ENCODE data around the gene PI16. TPM values are rescaled to one million over a fixed set of nuclear protein-coding genes. Genes with fewer than 3 reads are reported as not detected.

PI16 gene
- total and polyA plus RNA-seq, 2 experiments from 2014 or later, result 0.50 TPM; not detected in 1

DNA sequence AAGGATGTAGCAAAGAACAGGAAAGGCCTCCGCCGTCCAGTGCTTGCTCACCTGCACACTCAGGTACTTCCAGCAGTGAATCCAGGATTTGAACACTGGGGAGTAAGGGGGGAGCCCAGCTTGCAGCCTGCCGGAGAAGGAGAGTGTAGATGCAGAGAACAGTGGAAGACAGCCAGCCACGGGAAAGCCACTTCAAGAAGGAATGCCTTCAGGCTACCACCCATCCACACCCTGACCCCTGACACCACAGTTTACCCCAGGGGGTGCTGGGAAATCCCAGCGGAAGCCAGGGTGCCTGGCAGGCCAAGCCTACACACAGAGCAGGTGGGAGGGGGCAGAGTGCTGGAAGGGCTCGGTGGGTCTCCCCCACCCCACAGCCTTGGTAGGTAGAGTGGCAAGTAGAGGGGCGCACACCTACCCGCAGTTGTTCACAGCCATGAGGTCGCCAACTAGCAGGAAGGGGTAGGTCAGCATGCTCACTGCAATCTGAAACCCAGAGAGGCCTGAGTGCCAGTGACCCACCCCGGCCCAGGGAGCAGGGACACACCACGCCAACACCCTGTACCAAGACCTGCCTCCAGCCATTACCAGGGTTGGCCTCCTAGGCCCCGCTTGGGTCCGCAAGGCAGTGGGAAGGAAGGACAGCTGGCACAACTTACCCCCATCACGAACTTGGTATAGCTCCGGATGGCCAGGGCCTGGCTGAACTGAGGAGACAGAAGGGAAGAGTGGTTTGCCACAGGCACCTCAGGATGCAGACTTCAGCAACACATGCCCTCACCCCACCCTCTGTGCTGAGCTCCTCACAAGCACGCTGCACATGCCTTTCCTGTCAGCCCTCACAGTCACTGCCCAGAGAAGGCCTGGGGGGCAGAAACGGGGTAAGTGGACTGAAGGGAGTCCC, 15.7 kb downstream of the PI16 start:
- Mint-ChIP-seq H3K27me3 (ENCODE audit: insufficient read depth, low read depth, poor library complexity) (peaks cover 2% of the 10 kb centered on the region), H3K4me3 (no peak overlapping the region), H3K36me3 (ENCODE audit: low read depth) (peaks cover 83% of the 10 kb centered on the region), H3K27ac (peak overlapping the region; percentile 62; the same call in 1 of the 2 replicates), H3K4me1 (no peaks in the 10 kb centered on the region), H3K9me3 (no peaks in the 10 kb centered on the region)
- H3K27ac ChIP-seq (ENCODE audit: low read depth), result no peak overlapping the region
- DNase-seq (ENCODE audit: low spot score) (no peak), ATAC-seq (no peak)
- H3K27me3 ChIP-seq (ENCODE audit: insufficient read depth), result no peaks in the 10 kb centered on the region
- H3F3A ChIP-seq (replicated peaks; ENCODE audit: low read depth), result no peaks in the 10 kb centered on the region; the same call in 1 of the 2 replicates
- no peaks in the 10 kb centered on the region for H3K9me2 ChIP-seq (ENCODE audit: insufficient read depth)
- H4K20me1 ChIP-seq (replicated peaks; ENCODE audit: insufficient read depth), result peaks cover 3% of the 10 kb centered on the region
- TF ChIP-seq JUNB (IDR thresholded peaks at IDR 0.05; ENCODE audit: unreplicated experiment) (no peak), POLR2AphosphoS5 (IDR thresholded peaks at IDR 0.05; ENCODE audit: low read depth) (no peak), EZH2 (IDR thresholded peaks at IDR 0.05; ENCODE audit: low read depth, unreplicated experiment) (no peak), STAT1 (IDR thresholded peaks at IDR 0.05; ENCODE audit: unreplicated experiment) (no peak), ZNF114 (CRISPR knock-in tag; IDR thresholded peaks at IDR 0.05) (no peak), CREB1 (CRISPR knock-in tag; IDR thresholded peaks at IDR 0.05; ENCODE audit: low read depth) (no peak), NANOG (IDR thresholded peaks at IDR 0.05; ENCODE audit: borderline replicate concordance) (no peak), ZNF331 (CRISPR knock-in tag; IDR thresholded peaks at IDR 0.05; ENCODE audit: low read depth) (no peak), EZH2phosphoT487 (IDR thresholded peaks at IDR 0.05; ENCODE audit: unreplicated experiment) (no peak)
- TF ChIP-seq, protein P1, sequence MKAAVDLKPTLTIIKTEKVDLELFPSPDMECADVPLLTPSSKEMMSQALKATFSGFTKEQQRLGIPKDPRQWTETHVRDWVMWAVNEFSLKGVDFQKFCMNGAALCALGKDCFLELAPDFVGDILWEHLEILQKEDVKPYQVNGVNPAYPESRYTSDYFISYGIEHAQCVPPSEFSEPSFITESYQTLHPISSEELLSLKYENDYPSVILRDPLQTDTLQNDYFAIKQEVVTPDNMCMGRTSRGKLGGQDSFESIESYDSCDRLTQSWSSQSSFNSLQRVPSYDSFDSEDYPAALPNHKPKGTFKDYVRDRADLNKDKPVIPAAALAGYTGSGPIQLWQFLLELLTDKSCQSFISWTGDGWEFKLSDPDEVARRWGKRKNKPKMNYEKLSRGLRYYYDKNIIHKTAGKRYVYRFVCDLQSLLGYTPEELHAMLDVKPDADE (IDR thresholded peaks at IDR 0.05), result no peak
- TF ChIP-seq, protein P2, sequence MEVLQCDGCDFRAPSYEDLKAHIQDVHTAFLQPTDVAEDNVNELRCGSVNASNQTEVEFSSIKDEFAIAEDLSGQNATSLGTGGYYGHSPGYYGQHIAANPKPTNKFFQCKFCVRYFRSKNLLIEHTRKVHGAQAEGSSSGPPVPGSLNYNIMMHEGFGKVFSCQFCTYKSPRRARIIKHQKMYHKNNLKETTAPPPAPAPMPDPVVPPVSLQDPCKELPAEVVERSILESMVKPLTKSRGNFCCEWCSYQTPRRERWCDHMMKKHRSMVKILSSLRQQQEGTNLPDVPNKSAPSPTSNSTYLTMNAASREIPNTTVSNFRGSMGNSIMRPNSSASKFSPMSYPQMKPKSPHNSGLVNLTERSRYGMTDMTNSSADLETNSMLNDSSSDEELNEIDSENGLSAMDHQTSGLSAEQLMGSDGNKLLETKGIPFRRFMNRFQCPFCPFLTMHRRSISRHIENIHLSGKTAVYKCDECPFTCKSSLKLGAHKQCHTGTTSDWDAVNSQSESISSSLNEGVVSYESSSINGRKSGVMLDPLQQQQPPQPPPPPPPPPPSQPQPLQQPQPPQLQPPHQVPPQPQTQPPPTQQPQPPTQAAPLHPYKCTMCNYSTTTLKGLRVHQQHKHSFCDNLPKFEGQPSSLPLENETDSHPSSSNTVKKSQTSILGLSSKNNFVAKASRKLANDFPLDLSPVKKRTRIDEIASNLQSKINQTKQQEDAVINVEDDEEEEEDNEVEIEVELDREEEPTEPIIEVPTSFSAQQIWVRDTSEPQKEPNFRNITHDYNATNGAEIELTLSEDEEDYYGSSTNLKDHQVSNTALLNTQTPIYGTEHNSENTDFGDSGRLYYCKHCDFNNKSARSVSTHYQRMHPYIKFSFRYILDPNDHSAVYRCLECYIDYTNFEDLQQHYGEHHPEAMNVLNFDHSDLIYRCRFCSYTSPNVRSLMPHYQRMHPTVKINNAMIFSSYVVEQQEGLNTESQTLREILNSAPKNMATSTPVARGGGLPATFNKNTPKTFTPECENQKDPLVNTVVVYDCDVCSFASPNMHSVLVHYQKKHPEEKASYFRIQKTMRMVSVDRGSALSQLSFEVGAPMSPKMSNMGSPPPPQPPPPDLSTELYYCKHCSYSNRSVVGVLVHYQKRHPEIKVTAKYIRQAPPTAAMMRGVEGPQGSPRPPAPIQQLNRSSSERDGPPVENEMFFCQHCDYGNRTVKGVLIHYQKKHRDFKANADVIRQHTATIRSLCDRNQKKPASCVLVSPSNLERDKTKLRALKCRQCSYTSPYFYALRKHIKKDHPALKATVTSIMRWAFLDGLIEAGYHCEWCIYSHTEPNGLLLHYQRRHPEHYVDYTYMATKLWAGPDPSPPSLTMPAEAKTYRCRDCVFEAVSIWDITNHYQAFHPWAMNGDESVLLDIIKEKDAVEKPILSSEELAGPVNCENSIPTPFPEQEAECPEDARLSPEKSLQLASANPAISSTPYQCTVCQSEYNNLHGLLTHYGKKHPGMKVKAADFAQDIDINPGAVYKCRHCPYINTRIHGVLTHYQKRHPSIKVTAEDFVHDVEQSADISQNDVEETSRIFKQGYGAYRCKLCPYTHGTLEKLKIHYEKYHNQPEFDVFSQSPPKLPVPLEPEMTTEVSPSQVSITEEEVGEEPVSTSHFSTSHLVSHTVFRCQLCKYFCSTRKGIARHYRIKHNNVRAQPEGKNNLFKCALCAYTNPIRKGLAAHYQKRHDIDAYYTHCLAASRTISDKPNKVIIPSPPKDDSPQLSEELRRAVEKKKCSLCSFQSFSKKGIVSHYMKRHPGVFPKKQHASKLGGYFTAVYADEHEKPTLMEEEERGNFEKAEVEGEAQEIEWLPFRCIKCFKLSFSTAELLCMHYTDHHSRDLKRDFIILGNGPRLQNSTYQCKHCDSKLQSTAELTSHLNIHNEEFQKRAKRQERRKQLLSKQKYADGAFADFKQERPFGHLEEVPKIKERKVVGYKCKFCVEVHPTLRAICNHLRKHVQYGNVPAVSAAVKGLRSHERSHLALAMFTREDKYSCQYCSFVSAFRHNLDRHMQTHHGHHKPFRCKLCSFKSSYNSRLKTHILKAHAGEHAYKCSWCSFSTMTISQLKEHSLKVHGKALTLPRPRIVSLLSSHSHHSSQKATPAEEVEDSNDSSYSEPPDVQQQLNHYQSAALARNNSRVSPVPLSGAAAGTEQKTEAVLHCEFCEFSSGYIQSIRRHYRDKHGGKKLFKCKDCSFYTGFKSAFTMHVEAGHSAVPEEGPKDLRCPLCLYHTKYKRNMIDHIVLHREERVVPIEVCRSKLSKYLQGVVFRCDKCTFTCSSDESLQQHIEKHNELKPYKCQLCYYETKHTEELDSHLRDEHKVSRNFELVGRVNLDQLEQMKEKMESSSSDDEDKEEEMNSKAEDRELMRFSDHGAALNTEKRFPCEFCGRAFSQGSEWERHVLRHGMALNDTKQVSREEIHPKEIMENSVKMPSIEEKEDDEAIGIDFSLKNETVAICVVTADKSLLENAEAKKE (CRISPR knock-in tag; IDR thresholded peaks at IDR 0.05), result no peak
- TF ChIP-seq, protein P3, sequence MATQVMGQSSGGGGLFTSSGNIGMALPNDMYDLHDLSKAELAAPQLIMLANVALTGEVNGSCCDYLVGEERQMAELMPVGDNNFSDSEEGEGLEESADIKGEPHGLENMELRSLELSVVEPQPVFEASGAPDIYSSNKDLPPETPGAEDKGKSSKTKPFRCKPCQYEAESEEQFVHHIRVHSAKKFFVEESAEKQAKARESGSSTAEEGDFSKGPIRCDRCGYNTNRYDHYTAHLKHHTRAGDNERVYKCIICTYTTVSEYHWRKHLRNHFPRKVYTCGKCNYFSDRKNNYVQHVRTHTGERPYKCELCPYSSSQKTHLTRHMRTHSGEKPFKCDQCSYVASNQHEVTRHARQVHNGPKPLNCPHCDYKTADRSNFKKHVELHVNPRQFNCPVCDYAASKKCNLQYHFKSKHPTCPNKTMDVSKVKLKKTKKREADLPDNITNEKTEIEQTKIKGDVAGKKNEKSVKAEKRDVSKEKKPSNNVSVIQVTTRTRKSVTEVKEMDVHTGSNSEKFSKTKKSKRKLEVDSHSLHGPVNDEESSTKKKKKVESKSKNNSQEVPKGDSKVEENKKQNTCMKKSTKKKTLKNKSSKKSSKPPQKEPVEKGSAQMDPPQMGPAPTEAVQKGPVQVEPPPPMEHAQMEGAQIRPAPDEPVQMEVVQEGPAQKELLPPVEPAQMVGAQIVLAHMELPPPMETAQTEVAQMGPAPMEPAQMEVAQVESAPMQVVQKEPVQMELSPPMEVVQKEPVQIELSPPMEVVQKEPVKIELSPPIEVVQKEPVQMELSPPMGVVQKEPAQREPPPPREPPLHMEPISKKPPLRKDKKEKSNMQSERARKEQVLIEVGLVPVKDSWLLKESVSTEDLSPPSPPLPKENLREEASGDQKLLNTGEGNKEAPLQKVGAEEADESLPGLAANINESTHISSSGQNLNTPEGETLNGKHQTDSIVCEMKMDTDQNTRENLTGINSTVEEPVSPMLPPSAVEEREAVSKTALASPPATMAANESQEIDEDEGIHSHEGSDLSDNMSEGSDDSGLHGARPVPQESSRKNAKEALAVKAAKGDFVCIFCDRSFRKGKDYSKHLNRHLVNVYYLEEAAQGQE (IDR thresholded peaks at IDR 0.05; ENCODE audit: unreplicated experiment), result no peak
- TF ChIP-seq, protein P4, sequence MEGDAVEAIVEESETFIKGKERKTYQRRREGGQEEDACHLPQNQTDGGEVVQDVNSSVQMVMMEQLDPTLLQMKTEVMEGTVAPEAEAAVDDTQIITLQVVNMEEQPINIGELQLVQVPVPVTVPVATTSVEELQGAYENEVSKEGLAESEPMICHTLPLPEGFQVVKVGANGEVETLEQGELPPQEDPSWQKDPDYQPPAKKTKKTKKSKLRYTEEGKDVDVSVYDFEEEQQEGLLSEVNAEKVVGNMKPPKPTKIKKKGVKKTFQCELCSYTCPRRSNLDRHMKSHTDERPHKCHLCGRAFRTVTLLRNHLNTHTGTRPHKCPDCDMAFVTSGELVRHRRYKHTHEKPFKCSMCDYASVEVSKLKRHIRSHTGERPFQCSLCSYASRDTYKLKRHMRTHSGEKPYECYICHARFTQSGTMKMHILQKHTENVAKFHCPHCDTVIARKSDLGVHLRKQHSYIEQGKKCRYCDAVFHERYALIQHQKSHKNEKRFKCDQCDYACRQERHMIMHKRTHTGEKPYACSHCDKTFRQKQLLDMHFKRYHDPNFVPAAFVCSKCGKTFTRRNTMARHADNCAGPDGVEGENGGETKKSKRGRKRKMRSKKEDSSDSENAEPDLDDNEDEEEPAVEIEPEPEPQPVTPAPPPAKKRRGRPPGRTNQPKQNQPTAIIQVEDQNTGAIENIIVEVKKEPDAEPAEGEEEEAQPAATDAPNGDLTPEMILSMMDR (conservative IDR thresholded peaks at IDR 0.05; ENCODE audit: low read depth in 2 of 2), result no peak
- H3K4me2 ChIP-seq, result no peak overlapping the region
- H3K79me2 ChIP-seq (replicated peaks; ENCODE audit: insufficient read depth), result no peaks in the 10 kb centered on the region
- H3K4me3 ChIP-seq, result no peak overlapping the region
- no peak overlapping the region for H2AFZ ChIP-seq
- peaks cover 42% of the 10 kb centered on the region for H3K36me3 ChIP-seq (ENCODE audit: insufficient read depth)
- H3K4me1 ChIP-seq (ENCODE audit: insufficient read depth), result no peaks in the 10 kb centered on the region

All from GM23338 (cell line).